Loucy (cell line): ENCODE results near the gene HIC1.
"Not testable (repeated sequence)": the region's sequence is repeated elsewhere in the genome, so short reads cannot be mapped to it uniquely, and the experiment has no call there.

Source experiments
- H2AFZ ChIP-seq: fragments of 200-600 bp; sonication (generic); 2 replicates; pipeline ENCODE4 v1.6.0; 2016; ENCODE audit warnings: antibody characterized with exemption, mild to moderate bottlenecking, low read length, moderate library complexity
- H3F3A ChIP-seq: fragments of 200-600 bp; 2 replicates; pipeline ENCODE4 v1.6.0; 2016; ENCODE audit warnings: antibody characterized with exemption, low read depth, mild to moderate bottlenecking
- H3K27me3 ChIP-seq: fragments of 200-600 bp; sonication (generic); 2 replicates; pipeline ENCODE4 v1.6.1; 2014; ENCODE audit warnings: low read length, mild to moderate bottlenecking; ENCODE audit not compliant: insufficient read depth, poor library complexity, severe bottlenecking
- H3K36me3 ChIP-seq: fragments of 200-600 bp; sonication (generic); 2 replicates; pipeline ENCODE4 v1.6.1; 2016; ENCODE audit warnings: low read length; ENCODE audit not compliant: insufficient read depth
- H3K4me1 ChIP-seq: fragments of 200-600 bp; sonication (generic); 2 replicates; pipeline ENCODE4 v1.5.1; 2014; ENCODE audit warnings: low read length, mild to moderate bottlenecking; ENCODE audit not compliant: insufficient read depth, poor library complexity, severe bottlenecking
- H3K4me2 ChIP-seq: fragments of 200-600 bp; sonication (generic); 2 replicates; pipeline ENCODE4 v1.6.0; 2014; ENCODE audit warnings: antibody characterized with exemption, low read length, low read depth, mild to moderate bottlenecking; ENCODE audit not compliant: poor library complexity, severe bottlenecking
- H3K4me3 ChIP-seq: fragments of 200-600 bp; sonication (generic); 2 replicates; pipeline ENCODE4 v1.5.1; 2014; ENCODE audit warnings: low read length, mild to moderate bottlenecking, mixed read lengths; ENCODE audit not compliant: poor library complexity, severe bottlenecking
- H3K79me2 ChIP-seq: fragments of 200-600 bp; sonication (generic); 2 replicates; pipeline ENCODE4 v1.6.1; 2014; ENCODE audit warnings: low read length; ENCODE audit not compliant: insufficient read depth
- H3K9ac ChIP-seq: fragments of 200-600 bp; sonication (generic); 2 replicates; pipeline ENCODE4 v1.6.0; 2014; ENCODE audit warnings: mild to moderate bottlenecking, low read depth, low read length, moderate library complexity; ENCODE audit not compliant: poor library complexity, severe bottlenecking
- H3K9me2 ChIP-seq: fragments of 200-600 bp; sonication (generic); replicated peaks from 2 replicates; pipeline ENCODE4 v1.6.1; 2016; ENCODE audit warnings: low read depth, low read length, mixed read lengths
- H3K9me3 ChIP-seq: fragments of 200-600 bp; sonication (generic); 2 replicates; pipeline ENCODE4 v1.6.1; 2014; ENCODE audit warnings: mild to moderate bottlenecking, antibody characterized with exemption, low read length, low read depth; ENCODE audit not compliant: insufficient read depth
- H4K20me1 ChIP-seq: fragments of 200-600 bp; sonication (generic); 2 replicates; pipeline ENCODE4 v1.6.0; 2014; ENCODE audit warnings: antibody characterized with exemption, low read length, mild to moderate bottlenecking; ENCODE audit not compliant: insufficient read depth, poor library complexity, severe bottlenecking
- EZH2phosphoT487 ChIP-seq: fragments of 200-600 bp; IDR thresholded peaks from 2 replicates; pipeline ENCODE4 v1.6.1; 2018; ENCODE audit warnings: antibody characterized with exemption, mild to moderate bottlenecking, moderate library complexity, borderline replicate concordance
- TF ChIP-seq, protein P1 (sequence below): fragments of 200-600 bp; sonication (generic); conservative IDR thresholded peaks from 2 replicates; pipeline ENCODE4 v1.5.1; 2014; ENCODE audit warnings: mild to moderate bottlenecking, antibody characterized with exemption, low read length

HIC1 gene

DNA sequence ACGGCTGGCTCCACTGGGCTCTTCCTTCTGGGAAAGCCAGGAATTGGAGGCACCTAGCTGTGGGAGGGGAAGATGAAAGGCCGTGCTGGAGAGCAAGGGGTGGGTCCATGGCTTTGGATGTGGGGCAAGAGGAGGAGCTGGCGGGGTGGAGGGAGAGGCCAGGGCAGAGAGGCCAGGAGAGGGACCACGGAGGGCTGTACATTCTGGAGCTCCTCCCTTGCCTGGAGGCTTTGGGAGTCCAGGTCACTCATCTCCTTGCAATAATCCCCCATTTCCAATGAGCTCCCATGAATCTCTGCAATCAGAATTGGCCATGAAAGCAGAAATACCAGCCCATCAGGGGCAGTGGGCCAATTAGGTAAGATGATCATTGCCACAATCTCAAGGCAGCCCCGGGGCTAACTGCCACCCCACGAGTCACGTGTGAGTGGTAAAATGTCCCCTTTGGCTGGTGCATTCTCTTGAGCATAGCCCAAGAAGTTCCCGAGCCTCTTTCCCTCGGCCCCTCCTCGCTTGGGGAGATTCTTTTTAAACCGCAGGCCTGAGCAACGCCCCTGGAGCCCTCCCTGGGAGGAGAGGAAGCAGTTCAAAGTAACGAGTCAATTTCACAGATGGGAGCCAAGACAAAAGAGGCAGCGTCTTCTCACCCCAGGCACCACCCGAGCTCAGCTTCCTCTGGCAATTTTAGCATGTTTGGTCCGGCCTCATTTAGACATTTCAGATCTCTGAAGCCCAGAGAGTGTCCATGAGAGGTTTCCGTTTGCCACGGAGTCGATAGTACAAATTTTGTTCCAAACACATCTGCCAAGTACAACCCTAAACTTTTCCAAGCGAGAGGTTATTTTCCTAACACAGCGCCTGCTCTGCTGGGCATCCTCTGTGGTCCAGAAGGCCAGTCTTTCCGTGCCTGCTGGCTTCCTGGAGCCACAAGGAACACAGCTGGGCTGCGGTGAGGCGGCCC is 43.2 kb upstream of the HIC1 start:
- Histone ChIP-seq H3K9ac (peak overlapping the region; percentile 34), H3K9me3 (no peaks in the 10 kb centered on the region), H2AFZ (peak overlapping the region; percentile 66), H3K79me2 (no peaks in the 10 kb centered on the region), H3K4me1 (peaks cover 10% of the 10 kb centered on the region), H3K27me3 (no peaks in the 10 kb centered on the region), H3K4me2 (peak overlapping the region; percentile 47), H3K9me2 (no peaks in the 10 kb centered on the region), H3F3A (no peaks in the 10 kb centered on the region), H3K36me3 (no peaks in the 10 kb centered on the region), H4K20me1 (no peaks in the 10 kb centered on the region), H3K4me3 (peak overlapping the region; percentile 3)
- no peak for TF ChIP-seq EZH2phosphoT487
- TF ChIP-seq, protein P1, sequence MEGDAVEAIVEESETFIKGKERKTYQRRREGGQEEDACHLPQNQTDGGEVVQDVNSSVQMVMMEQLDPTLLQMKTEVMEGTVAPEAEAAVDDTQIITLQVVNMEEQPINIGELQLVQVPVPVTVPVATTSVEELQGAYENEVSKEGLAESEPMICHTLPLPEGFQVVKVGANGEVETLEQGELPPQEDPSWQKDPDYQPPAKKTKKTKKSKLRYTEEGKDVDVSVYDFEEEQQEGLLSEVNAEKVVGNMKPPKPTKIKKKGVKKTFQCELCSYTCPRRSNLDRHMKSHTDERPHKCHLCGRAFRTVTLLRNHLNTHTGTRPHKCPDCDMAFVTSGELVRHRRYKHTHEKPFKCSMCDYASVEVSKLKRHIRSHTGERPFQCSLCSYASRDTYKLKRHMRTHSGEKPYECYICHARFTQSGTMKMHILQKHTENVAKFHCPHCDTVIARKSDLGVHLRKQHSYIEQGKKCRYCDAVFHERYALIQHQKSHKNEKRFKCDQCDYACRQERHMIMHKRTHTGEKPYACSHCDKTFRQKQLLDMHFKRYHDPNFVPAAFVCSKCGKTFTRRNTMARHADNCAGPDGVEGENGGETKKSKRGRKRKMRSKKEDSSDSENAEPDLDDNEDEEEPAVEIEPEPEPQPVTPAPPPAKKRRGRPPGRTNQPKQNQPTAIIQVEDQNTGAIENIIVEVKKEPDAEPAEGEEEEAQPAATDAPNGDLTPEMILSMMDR, result no peak

DNA sequence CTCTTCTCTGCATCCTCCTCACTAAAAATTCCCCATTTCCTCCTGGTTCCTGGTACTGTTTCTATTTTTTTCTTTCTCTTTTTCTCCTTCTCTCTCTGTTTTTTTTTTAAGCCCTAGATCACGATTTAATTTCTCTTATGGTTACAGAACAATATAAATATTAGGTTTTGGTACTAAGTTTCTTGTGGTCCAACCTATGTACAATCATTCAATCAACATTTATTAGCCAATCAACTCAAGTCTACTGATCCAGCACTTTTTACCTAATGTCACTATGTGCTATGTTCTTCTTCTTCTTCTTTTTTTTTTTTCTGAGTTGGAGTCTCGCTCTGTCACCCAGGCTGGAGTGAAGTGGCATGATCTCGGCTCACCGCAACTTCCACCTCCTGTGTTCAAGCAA is 42.4 kb upstream of the HIC1 start:
- H3K9ac ChIP-seq, result no peak overlapping the region
- H3K27me3 ChIP-seq, result no peaks in the 10 kb centered on the region
- TF ChIP-seq EZH2phosphoT487, result no peak
- TF ChIP-seq, protein P1, result no peak
- no peaks in the 10 kb centered on the region for H3K9me2 ChIP-seq
- H3K4me3 ChIP-seq, result no peak overlapping the region
- no peaks in the 10 kb centered on the region for H3K9me3 ChIP-seq
- no peak overlapping the region for H3K4me2 ChIP-seq
- H3K4me1 ChIP-seq, result peaks cover 10% of the 10 kb centered on the region
- peak overlapping the region; percentile 66; the same call in 1 of the 2 replicates for H2AFZ ChIP-seq
- no peaks in the 10 kb centered on the region for H4K20me1 ChIP-seq
- no peaks in the 10 kb centered on the region for H3K79me2 ChIP-seq
- no peaks in the 10 kb centered on the region for H3K36me3 ChIP-seq
- H3F3A ChIP-seq, result no peaks in the 10 kb centered on the region

DNA sequence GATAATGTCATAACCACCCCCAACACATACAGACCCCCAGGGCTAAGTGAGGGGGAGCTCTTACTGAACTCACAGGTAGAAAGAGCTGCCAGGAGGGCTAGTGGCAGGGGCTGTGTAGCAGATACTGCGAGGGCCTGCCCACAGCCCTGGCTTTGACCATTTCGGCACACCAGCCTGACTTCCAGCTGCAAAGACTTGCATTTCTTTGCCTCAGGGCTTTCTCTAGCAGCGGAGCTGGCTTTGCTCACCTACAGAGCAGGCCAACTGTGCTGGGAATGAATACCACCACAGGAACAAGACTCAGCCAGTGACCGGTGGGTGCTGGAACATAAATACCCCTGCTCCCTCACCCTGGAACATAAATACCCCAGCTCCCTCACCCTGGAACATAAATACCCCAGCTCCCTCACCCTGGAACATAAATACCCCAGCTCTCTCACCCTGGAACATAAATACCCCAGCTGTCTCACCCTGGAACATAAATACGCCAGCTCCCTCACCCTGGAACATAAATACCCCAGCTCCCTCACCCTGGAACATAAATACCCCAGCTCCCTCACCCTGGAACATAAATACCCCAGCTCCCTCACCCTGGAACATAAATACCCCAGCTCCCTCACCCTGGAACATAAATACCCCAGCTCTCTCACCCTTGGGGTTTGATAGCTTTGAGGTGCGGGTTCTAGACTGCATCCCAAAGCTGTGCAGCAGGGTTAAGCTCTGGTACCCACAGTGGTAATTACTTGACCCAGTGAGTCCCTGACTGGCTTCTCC is 41.5 kb upstream of the HIC1 start:
- H3K4me3 ChIP-seq, H3K27me3 ChIP-seq, H3K9ac ChIP-seq, H4K20me1 ChIP-seq, H3K9me3 ChIP-seq, H2AFZ ChIP-seq, H3F3A ChIP-seq, H3K9me2 ChIP-seq, H3K36me3 ChIP-seq, H3K4me2 ChIP-seq, H3K79me2 ChIP-seq: not testable (repeated sequence)
- H3K4me1 ChIP-seq, result peaks cover 10% of the 10 kb centered on the region
